Esophagus muscularis mucosa (tissue), 3 donors: ENCODE results near the gene MRPL22.

ENCODE experiments used
- POLR2A ChIP-seq: fragments of 450-650 bp; IDR thresholded peaks from one replicate; pipeline ENCODE4 v1.6.1; 2017; ENCODE audit warnings: antibody characterized with exemption, moderate library complexity, mild to moderate bottlenecking, low read depth
- TF ChIP-seq, protein P1 (sequence below), 3 experiments: fragments of 200-600 bp in 2 of 3; fragments of 450-650 bp in 1 of 3; sonication (generic) in 2 of 3; IDR thresholded peaks; one replicate each; pipeline ENCODE4 v1.5.1; 2017 to 2019; ENCODE audit warnings: antibody characterized with exemption in 3 of 3, mild to moderate bottlenecking in 2 of 3, moderate library complexity in 1 of 3

DNA sequence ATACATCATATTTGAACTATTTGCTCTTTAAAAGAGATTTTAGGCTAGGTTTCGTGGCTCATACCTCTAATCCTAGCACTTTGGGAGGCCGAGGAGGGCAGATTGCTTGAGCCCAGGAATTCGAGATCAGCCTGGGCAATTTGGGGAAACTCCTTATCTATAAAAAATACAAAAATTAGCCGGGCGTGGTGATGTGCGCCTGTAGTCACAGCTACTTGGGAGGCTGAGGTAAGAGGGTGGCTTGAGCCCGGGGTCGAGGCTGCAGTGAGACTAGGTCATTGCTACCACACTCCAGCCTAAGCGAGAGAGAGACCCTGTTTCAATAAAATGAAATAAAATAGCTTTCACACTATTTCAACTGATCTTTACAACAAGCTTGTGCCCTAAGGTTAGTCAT lies 500 bp upstream of the MRPL22 start:
- TF ChIP-seq, protein P1, sequence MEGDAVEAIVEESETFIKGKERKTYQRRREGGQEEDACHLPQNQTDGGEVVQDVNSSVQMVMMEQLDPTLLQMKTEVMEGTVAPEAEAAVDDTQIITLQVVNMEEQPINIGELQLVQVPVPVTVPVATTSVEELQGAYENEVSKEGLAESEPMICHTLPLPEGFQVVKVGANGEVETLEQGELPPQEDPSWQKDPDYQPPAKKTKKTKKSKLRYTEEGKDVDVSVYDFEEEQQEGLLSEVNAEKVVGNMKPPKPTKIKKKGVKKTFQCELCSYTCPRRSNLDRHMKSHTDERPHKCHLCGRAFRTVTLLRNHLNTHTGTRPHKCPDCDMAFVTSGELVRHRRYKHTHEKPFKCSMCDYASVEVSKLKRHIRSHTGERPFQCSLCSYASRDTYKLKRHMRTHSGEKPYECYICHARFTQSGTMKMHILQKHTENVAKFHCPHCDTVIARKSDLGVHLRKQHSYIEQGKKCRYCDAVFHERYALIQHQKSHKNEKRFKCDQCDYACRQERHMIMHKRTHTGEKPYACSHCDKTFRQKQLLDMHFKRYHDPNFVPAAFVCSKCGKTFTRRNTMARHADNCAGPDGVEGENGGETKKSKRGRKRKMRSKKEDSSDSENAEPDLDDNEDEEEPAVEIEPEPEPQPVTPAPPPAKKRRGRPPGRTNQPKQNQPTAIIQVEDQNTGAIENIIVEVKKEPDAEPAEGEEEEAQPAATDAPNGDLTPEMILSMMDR (IDR thresholded peaks at IDR 0.05) = no peak
- TF ChIP-seq POLR2A = no peak
